B cell (primary cell): ENCODE results near the gene NASP. TPM values are rescaled to one million over a fixed set of nuclear protein-coding genes. Genes with fewer than 3 reads are reported as not detected.
A peak's percentile ranks its signal among the peaks of the same experiment; 100 is the strongest.

ENCODE experiments used
- ATAC-seq: fragments of 200-7000 bp; cut with Tn5 transposase; one replicate; pipeline ENCODE4 v1.10.0; 2021; ENCODE audit warnings: low read depth, mild to moderate bottlenecking, moderate number of reproducible peaks, moderate library complexity
- CTCF ChIA-PET: fragments of 350-600 bp; sonication (Branson Sonifier 250); formaldehyde crosslinking; loops from one replicate; lab custom pipeline; 2021; ENCODE audit warnings: antibody characterized with exemption, inconsistent platforms; lab: Charles Lee
- POLR2A ChIA-PET: fragments of 350-600 bp; sonication (Branson Sonifier 250); formaldehyde crosslinking; loops from one replicate; lab custom pipeline; 2021; ENCODE audit warnings: antibody characterized with exemption; lab: Charles Lee
- DNase-seq: peaks from one replicate; pipeline ENCODE4 v3.0.0; 2013
- H2AFZ ChIP-seq: 2 replicates; pipeline ENCODE4 v1.6.1; 2012; ENCODE audit warnings: mild to moderate bottlenecking, low read depth, low read length; ENCODE audit not compliant: insufficient read depth, poor library complexity, severe bottlenecking
- H3K27ac ChIP-seq, 2 donors: 1 replicate in 1 of 2; 2 replicates in 1 of 2; pipeline ENCODE4 v1.5.1; 2012 to 2013; ENCODE audit warnings: low read length in 2 of 2, mild to moderate bottlenecking in 2 of 2, moderate library complexity in 1 of 2
- H3K27me3 ChIP-seq, 4 experiments: fragments of 200-600 bp in 1 of 4; sonication (generic) in 1 of 4; replicated peaks in 1 of 4; 1 replicate in 2 of 4; 2 replicates in 2 of 4; pipeline versions ENCODE4 v1.6.1 to v1.7.0; 2013 to 2016; ENCODE audit warnings: low read length in 3 of 4, mild to moderate bottlenecking in 2 of 4, mixed read lengths in 1 of 4, moderate library complexity in 1 of 4; ENCODE audit not compliant: insufficient read depth in 4 of 4, control insufficient read depth in 3 of 4; ENCODE audit errors: control extremely low read depth in 1 of 4
- H3K36me3 ChIP-seq, 2 experiments: replicated peaks in 1 of 2; 1 replicate in 1 of 2; 2 replicates in 1 of 2; pipeline versions ENCODE4 v1.6.1 to v1.7.1; 2013; ENCODE audit warnings: low read length in 1 of 2; ENCODE audit not compliant: insufficient read depth in 2 of 2, control insufficient read depth in 1 of 2; ENCODE audit errors: control extremely low read depth in 1 of 2, extremely low read depth in 1 of 2
- H3K4me1 ChIP-seq, 2 donors: fragments of 200-600 bp in 1 of 2; sonication (generic) in 1 of 2; 1 replicate in 1 of 2; 2 replicates in 1 of 2; pipeline versions ENCODE4 v1.5.1 to v1.6.1; 2013 to 2017; ENCODE audit warnings: low read length in 2 of 2; ENCODE audit not compliant: control insufficient read depth in 2 of 2, insufficient read depth in 2 of 2
- H3K4me2 ChIP-seq: replicated peaks from 2 replicates; pipeline ENCODE3; 2012; ENCODE audit warnings: mild to moderate bottlenecking, low read depth, low read length; ENCODE audit not compliant: poor library complexity, severe bottlenecking
- H3K4me3 ChIP-seq, 5 experiments: fragments of 200-600 bp in 1 of 5; sonication (generic) in 1 of 5; 1 replicate in 3 of 5; 2 replicates in 2 of 5; pipeline versions ENCODE4 v1.5.1 to v1.7.0; 2011 to 2016; ENCODE audit warnings: low read length in 4 of 5, mild to moderate bottlenecking in 4 of 5, low read depth in 2 of 5, control low read depth in 1 of 5, moderate library complexity in 1 of 5; ENCODE audit not compliant: insufficient read depth in 1 of 5; ENCODE audit errors: control extremely low read depth in 1 of 5, extremely low read depth in 1 of 5
- H3K79me2 ChIP-seq: fragments of 200-600 bp; sonication (generic); one replicate; pipeline ENCODE4 v1.6.0; 2016; ENCODE audit warnings: low read length; ENCODE audit not compliant: control insufficient read depth, insufficient read depth
- H3K9ac ChIP-seq: fragments of 200-600 bp; sonication (generic); 2 replicates; pipeline ENCODE4 v1.6.1; 2017; ENCODE audit warnings: mild to moderate bottlenecking, low read length, moderate library complexity
- H3K9me3 ChIP-seq, 3 donors: one replicate each; pipeline versions ENCODE4 v1.6.1 to v1.7.1; 2013; ENCODE audit warnings: low read length in 2 of 3; ENCODE audit not compliant: control insufficient read depth in 2 of 3, insufficient read depth in 1 of 3; ENCODE audit errors: control extremely low read depth in 1 of 3
- H4K20me1 ChIP-seq: 2 replicates; pipeline ENCODE4 v1.6.0; 2012; ENCODE audit warnings: mild to moderate bottlenecking, low read length; ENCODE audit not compliant: insufficient read depth, control insufficient read depth, poor library complexity, severe bottlenecking
- H3K27ac Mint-ChIP-seq: one replicate; pipeline ENCODE4 v1.8.0; 2021; ENCODE audit warnings: mixed read lengths
- H3K27me3 Mint-ChIP-seq: one replicate; pipeline ENCODE4 v1.8.0; 2021; ENCODE audit warnings: mixed read lengths
- H3K4me1 Mint-ChIP-seq: one replicate; pipeline ENCODE4 v1.8.0; 2021; ENCODE audit warnings: mixed read lengths
- H3K4me3 Mint-ChIP-seq: one replicate; pipeline ENCODE4 v1.8.0; 2021; ENCODE audit warnings: mixed read lengths
- H3K9me3 Mint-ChIP-seq: one replicate; pipeline ENCODE4 v1.8.0; 2022; ENCODE audit warnings: mixed read lengths; ENCODE audit not compliant: insufficient read depth
- EZH2 ChIP-seq: IDR thresholded peaks from 2 replicates; pipeline ENCODE4 v1.6.1; 2012; ENCODE audit warnings: borderline replicate concordance, low read depth, mild to moderate bottlenecking, moderate library complexity, low read length; ENCODE audit not compliant: insufficient read depth, poor library complexity, severe bottlenecking
- WGBS: methylation state at CpG from one replicate; pipeline ENCODE4 v1.1.5; 2013; ENCODE audit warnings: missing lambda C conversion rate; ENCODE audit not compliant: insufficient coverage; 5-methylcytosine and 5-hydroxymethylcytosine counted together
- intact Hi-C: fragments of 100-400 bp; cut with micrococcal nuclease; formaldehyde crosslinking; loops from one replicate; pipeline ENCODE4 v1.10.0; 2022
- polyA plus RNA-seq: library from polyadenylated mRNA; depleted of rRNA; stranded (reverse); fragments of >200 nt; gene quantifications from 2 replicates; pipeline ENCODE4 v1.2.3, GENCODE V29; 2012
- total RNA-seq, 2 donors: library from RNA; stranded (reverse); fragments of 120-200 nt in 1 of 2; gene quantifications; 1 replicate in 1 of 2; 2 replicates in 1 of 2; pipeline versions ENCODE4 v1.2.3 to v1.2.4, GENCODE V29; 2013 to 2022
- TF ChIP-seq, protein P1 (sequence below): fragments of 200-600 bp; IDR thresholded peaks from one replicate; pipeline ENCODE4 v1.8.0; 2022; ENCODE audit warnings: antibody characterized with exemption, mild to moderate bottlenecking

The NASP gene
- total and polyA plus RNA-seq, 2 donors (not counting 1 experiment from before 2014, with no cell fraction given) = 61.0 to 151 TPM

DNA sequence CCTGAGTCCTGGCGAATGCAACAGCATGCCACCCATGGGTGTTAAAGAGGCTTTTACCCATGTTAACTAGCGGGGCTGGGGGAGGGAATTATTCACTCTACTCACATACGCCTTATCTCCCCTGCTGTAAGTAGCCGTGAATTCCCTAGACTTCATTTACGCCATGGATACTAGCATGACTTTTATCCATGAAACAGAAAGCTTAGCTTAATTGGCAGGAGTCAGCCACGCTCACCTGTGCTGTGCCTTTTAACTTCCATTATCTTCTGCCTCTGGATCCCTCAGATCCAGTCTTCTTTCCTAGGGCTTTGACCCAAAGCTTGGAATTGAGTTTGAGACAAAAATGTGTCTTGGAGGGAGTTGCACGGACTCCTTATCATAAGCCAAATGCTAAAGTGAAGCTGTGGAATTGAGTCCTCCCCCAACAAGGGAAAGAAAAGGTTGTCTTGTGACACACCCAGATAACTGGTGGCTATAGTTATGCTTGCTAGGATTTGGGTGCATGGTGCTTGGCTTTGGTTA is 9.7 kb upstream of the NASP start:
- no peak overlapping the region for H3K9ac ChIP-seq
- WGBS = 94% methylated on average over 3 of the region's 7 CpGs
- Mint-ChIP-seq H3K9me3 (no peaks in the 10 kb centered on the region), H3K27ac (no peak overlapping the region), H3K4me3 (no peak overlapping the region), H3K27me3 (no peaks in the 10 kb centered on the region), H3K4me1 (peaks cover 2% of the 10 kb centered on the region)
- ATAC-seq = no peak
- TF ChIP-seq, protein P1, sequence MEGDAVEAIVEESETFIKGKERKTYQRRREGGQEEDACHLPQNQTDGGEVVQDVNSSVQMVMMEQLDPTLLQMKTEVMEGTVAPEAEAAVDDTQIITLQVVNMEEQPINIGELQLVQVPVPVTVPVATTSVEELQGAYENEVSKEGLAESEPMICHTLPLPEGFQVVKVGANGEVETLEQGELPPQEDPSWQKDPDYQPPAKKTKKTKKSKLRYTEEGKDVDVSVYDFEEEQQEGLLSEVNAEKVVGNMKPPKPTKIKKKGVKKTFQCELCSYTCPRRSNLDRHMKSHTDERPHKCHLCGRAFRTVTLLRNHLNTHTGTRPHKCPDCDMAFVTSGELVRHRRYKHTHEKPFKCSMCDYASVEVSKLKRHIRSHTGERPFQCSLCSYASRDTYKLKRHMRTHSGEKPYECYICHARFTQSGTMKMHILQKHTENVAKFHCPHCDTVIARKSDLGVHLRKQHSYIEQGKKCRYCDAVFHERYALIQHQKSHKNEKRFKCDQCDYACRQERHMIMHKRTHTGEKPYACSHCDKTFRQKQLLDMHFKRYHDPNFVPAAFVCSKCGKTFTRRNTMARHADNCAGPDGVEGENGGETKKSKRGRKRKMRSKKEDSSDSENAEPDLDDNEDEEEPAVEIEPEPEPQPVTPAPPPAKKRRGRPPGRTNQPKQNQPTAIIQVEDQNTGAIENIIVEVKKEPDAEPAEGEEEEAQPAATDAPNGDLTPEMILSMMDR = no peak
- TF ChIP-seq EZH2 = no peak
- H3K4me2 ChIP-seq = no peak overlapping the region
- intact Hi-C loops = no loop called here
- POLR2A ChIA-PET = no interaction called here
- no peak overlapping the region for H3K27ac ChIP-seq
- no peaks in the 10 kb centered on the region for H4K20me1 ChIP-seq
- no peaks in the 10 kb centered on the region for H3K4me1 ChIP-seq
- H3K9me3 ChIP-seq = no peaks in the 10 kb centered on the region
- H3K36me3 ChIP-seq = peaks cover 0 to 14% of the 10 kb centered on the region in 2 experiments
- CTCF ChIA-PET = interaction anchor here (1.1 to 13.3 kb wide), 2 partner anchors 65 to 214 kb away, joined by 3 to 351 read pairs; no protein-coding TSS in a partner anchor
- DNase-seq = no peak
- no peaks in the 10 kb centered on the region for H3K79me2 ChIP-seq
- H3K4me3 ChIP-seq = no peak overlapping the region
- H3K27me3 ChIP-seq = no peaks in the 10 kb centered on the region
- no peak overlapping the region for H2AFZ ChIP-seq

DNA sequence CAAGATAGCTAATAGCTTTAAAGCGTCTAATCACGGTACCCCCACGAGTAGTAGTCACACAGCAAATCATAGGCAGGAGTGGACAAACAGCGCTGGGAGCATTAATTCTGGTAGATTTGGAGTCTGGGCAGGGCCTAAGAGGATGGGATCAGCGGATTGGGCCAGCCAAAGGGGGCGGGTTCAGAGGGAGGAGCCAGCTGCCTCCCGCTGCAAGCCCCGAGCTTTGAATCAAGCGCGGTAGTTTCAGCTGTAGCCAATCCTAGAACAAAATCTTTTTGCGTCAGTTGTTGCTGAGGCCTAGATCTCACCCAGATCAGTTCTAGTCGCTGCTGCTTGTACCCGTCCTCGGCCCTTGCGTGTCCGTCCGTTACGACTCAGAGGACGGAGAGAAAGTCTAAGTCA is 576 bp upstream of the NASP start:
- peak overlapping the region; percentile 92 for H3K9ac ChIP-seq
- Mint-ChIP-seq H3K9me3 (no peaks in the 10 kb centered on the region), H3K27ac (peak overlapping the region; percentile 97), H3K27me3 (no peaks in the 10 kb centered on the region), H3K4me3 (peak overlapping the region; percentile 99), H3K4me1 (peaks cover 41% of the 10 kb centered on the region)
- H2AFZ ChIP-seq = peak overlapping the region; percentile 94
- H3K79me2 ChIP-seq = peaks cover 40% of the 10 kb centered on the region
- TF ChIP-seq EZH2 = no peak
- TF ChIP-seq, protein P1 = no peak
- H3K4me2 ChIP-seq = peak overlapping the region; percentile 89
- H3K27me3 ChIP-seq = no peaks in the 10 kb centered on the region
- DNase-seq (peak; percentile 98), ATAC-seq (peak; percentile 75)
- H3K4me1 ChIP-seq = peaks cover 40 to 49% of the 10 kb centered on the region in 2 donors
- WGBS = 0% methylated on average over 15 of the region's 19 CpGs
- H3K27ac ChIP-seq = peak overlapping the region; percentile 80 to 82
- no peaks in the 10 kb centered on the region for H3K36me3 ChIP-seq
- ChIA-PET POLR2A (interaction anchor here (0.9 to 4.1 kb wide), 9 partner anchors 16 to 783 kb away, joined by 3 to 31 read pairs (median 8); partner anchors contain the start of genes AKR1A1, GPBP1L1, MUTYH and PLK3), CTCF (interaction anchor here (0.8 to 6.9 kb wide), 8 partner anchors 13 to 569 kb away, joined by 3 to 57 read pairs (median 7); partner anchors contain the start of gene AKR1A1)
- H3K4me3 ChIP-seq = peak overlapping the region; percentile 91 to 100 (median 97)
- peaks cover 33% of the 10 kb centered on the region for H4K20me1 ChIP-seq
- intact Hi-C loops = loop anchor here (1.0 to 5.0 kb wide), 7 partner anchors 33 to 870 kb away; partner anchors contain the start of genes AKR1A1, CCDC163, IPP and MMACHC
- peaks cover 0 to 10% (median 0%) of the 10 kb centered on the region in 3 donors for H3K9me3 ChIP-seq
